SJCRH30 (cell line): Measurements from ENCODE around the gene GADD45G. TPM values are rescaled to one million over a fixed set of nuclear protein-coding genes. Genes with fewer than 3 reads are reported as not detected.

Experiments used
- DNase-seq, 2 experiments: peaks; one replicate each; pipeline ENCODE4 v3.0.0-alpha.2; 2015 to 2020
- H3K27ac ChIP-seq: fragments of 250-450 bp; sonication (Bioruptor Pico); 2 replicates; pipeline ENCODE4 v1.5.1; 2020; ENCODE audit warnings: mild to moderate bottlenecking, moderate library complexity
- H3K27me3 ChIP-seq: fragments of 250-450 bp; sonication (Bioruptor Pico); 2 replicates; pipeline ENCODE4 v1.5.1; 2020; ENCODE audit warnings: mild to moderate bottlenecking, moderate library complexity
- H3K36me3 ChIP-seq: fragments of 250-450 bp; sonication (Bioruptor Pico); 2 replicates; pipeline ENCODE4 v1.5.1; 2020; ENCODE audit warnings: mild to moderate bottlenecking, moderate library complexity
- H3K4me1 ChIP-seq: fragments of 250-450 bp; sonication (Bioruptor Pico); 2 replicates; pipeline ENCODE4 v1.5.1; 2020; ENCODE audit warnings: mild to moderate bottlenecking, moderate library complexity
- H3K4me3 ChIP-seq: fragments of 250-450 bp; sonication (Bioruptor Pico); 2 replicates; pipeline ENCODE4 v1.5.1; 2020; ENCODE audit warnings: mild to moderate bottlenecking, moderate library complexity
- H3K9me3 ChIP-seq: fragments of 250-450 bp; sonication (Bioruptor Pico); replicated peaks from 2 replicates; pipeline ENCODE4 v1.5.1; 2020; ENCODE audit warnings: mild to moderate bottlenecking, moderate library complexity
- total RNA-seq: library from RNA; depleted of rRNA; stranded (reverse); fragments of >200 nt; shearing (Covaris generic); gene quantifications from 2 replicates; pipeline ENCODE4 v1.2.3, GENCODE V29; 2014

GADD45G gene
- total RNA-seq, 1 experiment from 2014 or later: 23.5 TPM

DNA sequence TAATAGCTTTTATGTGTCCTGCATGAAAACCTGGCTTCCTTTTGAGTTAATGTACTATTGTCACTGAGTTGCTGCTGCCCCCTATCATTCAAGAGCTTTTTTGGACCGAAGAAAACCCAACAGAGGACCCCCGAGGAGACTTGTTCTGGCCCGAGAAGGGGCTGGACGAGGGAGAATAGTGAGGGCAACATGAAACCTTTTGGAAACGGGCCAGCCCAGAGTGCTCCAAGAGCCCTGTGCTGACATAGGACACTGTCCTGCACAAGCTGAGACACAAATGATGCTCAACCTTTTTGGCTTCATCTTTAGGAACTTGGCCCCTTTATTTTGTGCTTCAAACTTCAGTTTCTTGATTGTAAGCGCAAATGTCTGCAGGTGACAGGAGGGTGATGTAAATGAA, 4.0 kb upstream of the GADD45G start:
- H3K27ac ChIP-seq: no peak overlapping the region
- H3K4me3 ChIP-seq: no peak overlapping the region
- DNase-seq: no peak
- peaks cover 3% of the 10 kb centered on the region for H3K36me3 ChIP-seq
- H3K4me1 ChIP-seq: peaks cover 7% of the 10 kb centered on the region
- no peaks in the 10 kb centered on the region for H3K27me3 ChIP-seq
- no peaks in the 10 kb centered on the region for H3K9me3 ChIP-seq

DNA sequence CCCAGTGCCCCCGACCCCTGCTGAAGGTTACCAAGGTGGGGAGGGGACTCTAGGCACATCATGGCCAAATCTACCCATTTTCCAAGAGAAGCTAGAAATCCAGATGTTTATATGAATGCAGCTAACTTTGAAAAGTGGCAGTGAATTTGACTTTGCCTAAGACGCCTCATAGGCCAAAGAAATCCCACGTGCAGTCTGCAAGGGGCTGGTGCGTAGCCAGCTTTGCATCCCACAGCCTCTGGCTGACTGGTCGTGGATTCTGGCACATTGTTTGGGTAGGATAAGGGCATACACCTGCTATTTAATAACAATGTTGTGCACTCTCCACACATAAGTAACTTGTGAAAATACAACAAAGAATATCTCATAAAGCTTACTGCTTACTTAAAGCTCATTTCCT, 3.5 kb upstream of the GADD45G start:
- Histone ChIP-seq H3K4me1 (peaks cover 7% of the 10 kb centered on the region), H3K36me3 (peaks cover 8% of the 10 kb centered on the region), H3K27me3 (no peaks in the 10 kb centered on the region), H3K9me3 (no peaks in the 10 kb centered on the region), H3K27ac (no peak overlapping the region), H3K4me3 (no peak overlapping the region)
- DNase-seq: no peak

DNA sequence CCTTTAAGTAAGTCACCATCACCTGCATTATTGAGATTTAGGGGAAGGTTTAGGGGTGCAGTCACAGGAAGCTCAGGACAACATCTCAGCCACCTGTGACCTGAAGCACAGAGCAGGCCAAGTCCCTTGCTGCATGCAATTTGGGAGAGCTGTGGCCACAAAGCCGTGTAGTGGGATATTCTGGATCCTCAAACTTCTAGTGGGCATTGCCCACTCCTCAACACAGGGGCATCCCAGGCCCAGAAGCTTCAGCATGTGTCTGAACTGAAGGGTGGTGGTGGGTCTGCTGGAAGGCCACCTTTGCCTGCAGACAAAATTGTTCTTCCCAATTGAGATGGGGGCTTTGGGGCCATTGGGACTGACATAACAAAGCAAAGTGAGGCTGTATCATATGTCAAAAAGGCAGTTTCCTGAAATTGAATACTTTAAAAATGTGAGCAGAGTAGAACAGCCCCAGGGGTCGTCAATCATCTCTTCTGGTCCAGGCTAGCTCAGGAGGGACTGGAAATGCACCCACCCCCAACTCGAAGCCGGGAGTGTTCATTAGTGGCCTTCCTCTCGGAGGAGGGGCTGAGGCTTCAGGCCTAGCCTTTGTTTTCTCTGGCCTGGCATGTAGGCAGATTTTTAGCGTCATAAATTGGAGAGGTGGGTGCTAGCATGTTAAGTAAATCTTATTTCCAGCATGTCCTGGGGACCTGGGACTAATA, 2.8 kb upstream of the GADD45G start:
- Histone ChIP-seq H3K4me3 (no peak overlapping the region), H3K36me3 (peaks cover 14% of the 10 kb centered on the region), H3K9me3 (no peaks in the 10 kb centered on the region), H3K27me3 (no peaks in the 10 kb centered on the region), H3K4me1 (peaks cover 13% of the 10 kb centered on the region), H3K27ac (no peak overlapping the region)
- no peak for DNase-seq

DNA sequence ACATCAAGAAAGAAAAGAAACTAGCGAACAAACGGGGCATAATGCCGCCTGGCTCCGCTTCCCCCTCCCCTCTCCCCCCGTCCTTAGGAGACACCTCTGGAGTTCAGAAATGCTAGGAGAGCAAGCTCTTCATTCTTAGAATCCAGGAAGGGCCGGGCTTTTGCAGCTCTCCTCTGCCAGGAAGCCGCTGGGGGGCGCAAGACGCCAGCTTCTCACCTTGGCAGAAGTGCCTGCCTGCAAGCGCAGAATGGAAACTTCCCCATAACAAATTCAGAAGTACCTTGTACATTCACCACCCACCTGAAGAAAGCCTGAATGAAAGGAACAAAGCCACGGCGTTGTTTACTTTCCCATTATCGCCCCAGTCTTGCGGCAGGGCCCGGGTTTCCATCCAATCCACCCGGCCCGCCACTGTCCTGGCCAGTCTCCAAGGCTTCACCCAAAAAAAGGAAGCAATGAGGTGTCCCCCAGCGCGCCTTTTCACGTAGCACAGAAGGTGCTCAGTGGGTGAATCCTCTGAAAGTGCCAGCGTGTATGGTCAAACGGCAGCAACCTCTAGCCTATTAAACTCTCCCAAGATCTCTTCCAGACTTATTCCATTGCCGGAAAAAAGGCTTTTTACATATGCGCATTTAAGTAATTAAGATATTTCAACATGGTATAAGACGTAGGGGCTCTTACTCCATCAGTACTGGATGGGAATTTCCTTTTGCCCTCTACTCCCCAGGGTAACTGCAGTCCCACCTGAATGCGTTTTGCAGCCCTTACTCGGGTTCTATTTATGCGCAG, 1.6 kb upstream of the GADD45G start:
- H3K4me1 ChIP-seq: peaks cover 18% of the 10 kb centered on the region
- H3K9me3 ChIP-seq: no peaks in the 10 kb centered on the region
- peak overlapping the region; percentile 97 for H3K4me3 ChIP-seq
- H3K36me3 ChIP-seq: peaks cover 19% of the 10 kb centered on the region
- peak; percentile 92 to 97 for DNase-seq
- H3K27me3 ChIP-seq: no peaks in the 10 kb centered on the region
- H3K27ac ChIP-seq: peak overlapping the region; percentile 58

DNA sequence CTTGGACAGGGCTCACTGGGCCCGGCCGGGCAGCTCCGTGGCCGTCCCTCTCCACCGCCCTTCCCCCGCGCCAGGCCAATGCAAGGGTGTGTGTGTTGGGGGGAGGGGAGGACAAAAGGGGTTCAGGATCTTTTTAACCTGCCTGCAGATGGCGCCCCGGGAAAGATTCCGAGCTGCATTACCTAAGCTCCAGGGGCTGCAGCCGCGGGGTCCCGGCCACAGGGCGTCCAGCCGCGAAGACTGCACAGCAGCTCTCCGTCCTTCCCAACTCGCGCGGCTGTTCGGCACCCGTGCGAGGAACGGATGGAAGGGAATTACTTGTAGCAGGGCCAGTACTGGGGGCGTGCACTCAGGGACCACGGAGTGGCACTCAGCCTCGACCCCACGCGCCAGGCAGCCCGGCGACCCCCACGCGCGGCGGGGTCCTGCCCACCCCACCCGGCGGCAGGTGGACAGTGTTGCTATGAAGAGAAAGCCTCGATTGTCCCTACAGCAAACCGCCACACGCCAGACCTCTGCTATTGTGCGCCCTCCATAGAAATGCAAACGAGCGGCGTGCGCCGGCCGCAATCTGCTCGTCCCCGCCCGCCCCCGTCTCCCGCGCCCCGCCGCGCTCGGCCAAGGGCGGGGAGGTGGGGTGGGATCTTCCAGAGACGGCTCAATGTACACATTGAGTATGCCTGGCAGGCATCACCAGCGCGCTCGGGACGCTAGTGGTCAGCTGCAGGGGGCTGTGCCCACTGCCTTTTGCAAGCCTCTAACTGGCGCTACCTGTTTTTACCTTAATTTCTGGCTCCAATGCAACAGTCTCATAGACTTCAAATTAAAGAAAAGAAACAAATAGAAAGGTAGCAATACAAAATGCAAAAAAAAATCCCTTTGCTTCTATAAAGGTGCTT, 796 bp upstream of the GADD45G start:
- H3K4me1 ChIP-seq: peaks cover 14% of the 10 kb centered on the region
- H3K36me3 ChIP-seq: peaks cover 19% of the 10 kb centered on the region
- no peaks in the 10 kb centered on the region for H3K27me3 ChIP-seq
- peak; percentile 96 to 98 for DNase-seq
- peak overlapping the region; percentile 97 for H3K4me3 ChIP-seq
- H3K9me3 ChIP-seq: no peaks in the 10 kb centered on the region
- peak overlapping the region; percentile 58 for H3K27ac ChIP-seq

DNA sequence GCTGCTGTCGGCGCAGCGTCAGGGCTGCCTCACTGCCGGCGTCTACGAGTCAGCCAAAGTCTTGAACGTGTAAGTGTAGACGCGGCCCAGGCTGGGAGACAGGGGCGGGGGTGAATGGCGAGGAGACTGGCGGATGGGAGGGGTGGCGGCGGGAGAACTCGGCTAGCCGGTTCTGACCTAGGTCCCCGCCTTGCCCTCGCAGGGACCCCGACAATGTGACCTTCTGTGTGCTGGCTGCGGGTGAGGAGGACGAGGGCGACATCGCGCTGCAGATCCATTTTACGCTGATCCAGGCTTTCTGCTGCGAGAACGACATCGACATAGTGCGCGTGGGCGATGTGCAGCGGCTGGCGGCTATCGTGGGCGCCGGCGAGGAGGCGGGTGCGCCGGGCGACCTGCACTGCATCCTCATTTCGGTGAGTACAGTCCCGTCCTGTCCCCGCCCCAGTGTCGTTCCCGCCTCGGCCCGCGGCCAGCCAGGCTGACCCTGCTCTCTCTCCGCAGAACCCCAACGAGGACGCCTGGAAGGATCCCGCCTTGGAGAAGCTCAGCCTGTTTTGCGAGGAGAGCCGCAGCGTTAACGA, 745 bp downstream of the GADD45G start:
- Histone ChIP-seq H3K9me3 (no peaks in the 10 kb centered on the region), H3K4me1 (peaks cover 14% of the 10 kb centered on the region), H3K27me3 (no peaks in the 10 kb centered on the region), H3K36me3 (peaks cover 19% of the 10 kb centered on the region), H3K27ac (peak overlapping the region; percentile 76), H3K4me3 (peak overlapping the region; percentile 97)
- peak; percentile 60 to 61 for DNase-seq

DNA sequence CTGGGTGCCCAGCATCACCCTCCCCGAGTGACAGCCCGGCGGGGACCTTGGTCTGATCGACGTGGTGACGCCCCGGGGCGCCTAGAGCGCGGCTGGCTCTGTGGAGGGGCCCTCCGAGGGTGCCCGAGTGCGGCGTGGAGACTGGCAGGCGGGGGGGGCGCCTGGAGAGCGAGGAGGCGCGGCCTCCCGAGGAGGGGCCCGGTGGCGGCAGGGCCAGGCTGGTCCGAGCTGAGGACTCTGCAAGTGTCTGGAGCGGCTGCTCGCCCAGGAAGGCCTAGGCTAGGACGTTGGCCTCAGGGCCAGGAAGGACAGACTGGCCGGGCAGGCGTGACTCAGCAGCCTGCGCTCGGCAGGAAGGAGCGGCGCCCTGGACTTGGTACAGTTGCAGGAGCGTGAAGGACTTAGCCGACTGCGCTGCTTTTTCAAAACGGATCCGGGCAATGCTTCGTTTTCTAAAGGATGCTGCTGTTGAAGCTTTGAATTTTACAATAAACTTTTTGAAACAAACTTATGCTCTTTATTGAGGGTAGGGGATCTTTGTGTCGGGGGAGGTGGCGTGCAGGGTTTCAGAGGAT, 1.3 kb downstream of the GADD45G start:
- Histone ChIP-seq H3K4me1 (peaks cover 14% of the 10 kb centered on the region), H3K4me3 (peak overlapping the region; percentile 97), H3K36me3 (peaks cover 19% of the 10 kb centered on the region), H3K27ac (peak overlapping the region; percentile 76), H3K27me3 (no peaks in the 10 kb centered on the region), H3K9me3 (no peaks in the 10 kb centered on the region)
- DNase-seq: peak; percentile 80 to 84

DNA sequence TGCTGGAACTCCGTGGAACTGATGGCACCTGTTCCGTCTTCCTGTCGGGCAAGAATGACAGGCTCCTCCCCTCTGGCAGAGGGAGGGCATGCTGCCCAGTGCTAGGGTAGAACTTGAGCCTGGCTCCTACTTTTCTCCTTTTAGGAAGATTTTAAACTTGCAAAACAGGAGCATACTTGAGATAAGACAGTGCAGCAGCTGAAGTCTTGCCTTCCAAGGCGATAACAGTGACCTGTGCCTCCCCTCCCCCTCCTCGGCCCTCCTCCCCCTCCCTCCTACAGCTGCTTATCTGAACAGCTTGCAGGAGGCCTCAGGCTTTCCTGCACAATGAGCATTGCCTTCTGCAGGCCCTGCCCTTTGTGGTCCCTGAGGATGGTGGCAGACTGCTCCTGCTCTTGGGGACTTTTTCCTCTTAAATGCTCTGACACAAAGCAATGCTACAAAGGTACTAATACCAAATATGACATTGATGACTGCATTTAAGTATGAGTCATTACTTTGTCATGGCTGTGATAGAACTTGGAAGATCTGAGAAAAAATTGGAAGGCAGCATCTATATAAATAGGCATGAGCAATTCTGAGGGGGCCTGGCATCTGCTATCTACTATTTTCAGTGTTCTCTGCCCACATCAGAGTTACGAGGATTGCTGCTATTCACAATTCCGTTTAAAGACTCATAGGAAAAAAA, 2.0 kb downstream of the GADD45G start:
- Histone ChIP-seq H3K4me3 (peak overlapping the region; percentile 97), H3K9me3 (no peaks in the 10 kb centered on the region), H3K27me3 (no peaks in the 10 kb centered on the region), H3K27ac (peak overlapping the region; percentile 76), H3K4me1 (peaks cover 14% of the 10 kb centered on the region), H3K36me3 (peaks cover 19% of the 10 kb centered on the region)
- DNase-seq: peak; percentile 75 to 84

DNA sequence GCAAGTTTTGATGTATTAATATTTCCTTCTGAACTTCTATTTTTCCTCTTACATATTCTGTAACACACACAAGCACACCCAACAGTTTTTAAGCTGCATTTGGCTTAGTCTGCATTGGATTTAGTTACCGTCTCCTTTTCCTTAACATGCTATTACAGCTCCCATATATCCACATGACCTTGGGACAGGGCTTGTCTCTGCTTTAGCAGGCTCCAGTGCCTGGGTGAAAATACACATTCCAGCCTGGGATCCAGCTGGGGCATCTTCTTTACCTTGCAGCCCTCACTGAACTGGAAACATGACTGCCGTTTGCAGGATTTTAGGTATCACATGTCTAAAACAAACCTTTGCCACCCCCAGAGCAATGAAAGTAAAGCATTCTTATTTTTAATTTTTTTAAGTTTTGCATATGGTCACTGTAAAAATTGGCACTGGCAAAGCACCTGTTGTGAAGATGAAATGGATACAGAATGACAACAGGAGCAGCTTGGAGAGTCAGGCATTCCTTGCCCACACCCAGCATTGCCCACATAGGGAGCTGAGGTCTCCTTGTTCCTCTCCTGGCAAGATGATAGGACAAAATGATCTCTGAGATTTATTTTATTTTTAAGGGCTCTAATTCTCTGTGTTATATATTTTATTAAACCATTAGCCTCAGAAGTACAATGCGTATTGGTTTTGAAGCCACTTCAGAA, 4.0 kb downstream of the GADD45G start:
- no peak overlapping the region for H3K4me3 ChIP-seq
- no peak for DNase-seq
- H3K4me1 ChIP-seq: peaks cover 11% of the 10 kb centered on the region
- H3K27ac ChIP-seq: no peak overlapping the region
- no peaks in the 10 kb centered on the region for H3K27me3 ChIP-seq
- no peaks in the 10 kb centered on the region for H3K9me3 ChIP-seq
- H3K36me3 ChIP-seq: peaks cover 19% of the 10 kb centered on the region

DNA sequence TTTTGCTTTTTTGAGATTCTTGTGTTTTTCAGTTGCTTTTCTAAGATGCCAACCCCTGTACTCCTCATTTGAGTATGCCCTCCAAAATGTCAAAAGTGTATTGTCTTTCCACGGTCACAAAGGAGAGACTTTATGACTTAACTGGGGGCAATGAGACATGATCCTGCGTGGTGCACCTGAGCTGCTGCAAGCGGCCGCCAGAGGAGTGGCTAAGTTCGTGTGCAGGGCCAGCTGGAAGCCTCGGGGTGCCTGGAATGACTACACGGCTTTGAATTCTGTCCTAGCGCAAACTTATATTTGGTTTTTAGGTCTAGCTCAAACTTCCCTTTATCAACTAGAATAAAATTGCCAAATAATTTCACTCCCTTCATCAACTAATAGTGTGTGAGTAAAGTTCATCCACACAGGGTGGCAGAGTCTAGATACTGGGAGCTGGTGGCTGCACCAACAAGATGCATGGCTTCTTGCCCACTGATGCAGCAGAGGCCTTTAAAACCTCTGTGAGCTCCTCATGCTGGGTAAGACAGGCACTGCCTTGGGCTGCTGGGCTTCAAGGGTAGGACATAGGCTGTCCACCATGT, 4.7 kb downstream of the GADD45G start:
- peaks cover 11% of the 10 kb centered on the region for H3K4me1 ChIP-seq
- DNase-seq: no peak

DNA sequence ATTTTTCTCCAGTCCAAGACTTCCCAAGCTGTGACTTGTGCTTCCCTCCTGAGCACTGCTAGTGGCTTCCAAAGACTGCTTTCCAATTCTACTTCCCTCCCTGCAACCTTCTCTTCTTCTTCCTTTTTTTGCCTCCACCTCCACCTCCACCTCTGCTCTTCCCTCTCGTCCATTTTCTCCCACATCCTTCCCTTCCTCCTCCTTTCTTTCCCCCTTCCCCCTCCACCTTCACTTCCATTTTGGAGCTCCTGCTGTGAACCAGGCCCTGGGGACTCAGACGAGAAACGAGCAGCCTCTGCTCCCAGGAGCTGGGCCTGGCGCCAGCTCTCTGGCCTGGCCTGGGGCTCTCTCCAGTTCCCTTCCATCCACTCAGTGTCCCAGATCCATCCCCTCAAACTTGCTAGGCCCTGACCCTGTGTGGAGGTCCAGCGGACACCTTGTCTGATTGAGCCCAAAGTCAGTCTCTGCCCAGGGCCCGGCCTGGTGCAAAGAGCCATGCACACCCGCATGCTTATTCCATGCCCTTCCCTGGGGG, 5.6 kb downstream of the GADD45G start:
- H3K27me3 ChIP-seq: no peaks in the 10 kb centered on the region
- H3K9me3 ChIP-seq: no peaks in the 10 kb centered on the region
- peaks cover 18% of the 10 kb centered on the region for H3K36me3 ChIP-seq
- H3K4me3 ChIP-seq: no peak overlapping the region
- peaks cover 11% of the 10 kb centered on the region for H3K4me1 ChIP-seq
- no peak for DNase-seq
- H3K27ac ChIP-seq: no peak overlapping the region

More for the DNA sequence above, 4.7 kb downstream of the GADD45G start:
- Histone ChIP-seq H3K36me3 (peaks cover 19% of the 10 kb centered on the region), H3K4me3 (no peak overlapping the region), H3K9me3 (no peaks in the 10 kb centered on the region), H3K27me3 (no peaks in the 10 kb centered on the region), H3K27ac (no peak overlapping the region)

DNA sequence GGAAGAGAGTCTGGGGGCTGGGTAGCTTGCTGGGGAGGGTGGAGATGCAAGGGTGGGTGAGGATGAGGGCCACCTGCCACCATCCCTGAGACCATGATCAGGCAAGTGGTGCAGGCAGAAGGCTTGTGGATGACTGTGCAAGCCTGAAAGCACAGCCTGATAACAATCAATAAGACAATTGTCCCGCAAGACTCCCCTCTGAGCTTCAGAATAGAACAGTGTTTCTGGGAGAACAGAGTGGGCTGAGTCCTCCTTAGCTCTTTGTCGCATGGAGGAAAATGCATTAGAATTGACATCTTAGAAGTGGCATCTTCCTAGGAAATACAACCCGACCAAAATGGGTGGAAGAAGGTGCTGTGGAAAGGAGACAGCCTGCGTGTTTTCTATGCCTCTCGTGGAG, 6.6 kb downstream of the GADD45G start:
- peaks cover 11% of the 10 kb centered on the region for H3K4me1 ChIP-seq
- peaks cover 10% of the 10 kb centered on the region for H3K36me3 ChIP-seq
- no peak overlapping the region for H3K27ac ChIP-seq
- no peak for DNase-seq
- no peak overlapping the region for H3K4me3 ChIP-seq
- H3K9me3 ChIP-seq: no peaks in the 10 kb centered on the region
- no peaks in the 10 kb centered on the region for H3K27me3 ChIP-seq
